Measurements from ENCODE around the gene STAT5B. TPM values are rescaled to one million over a fixed set of nuclear protein-coding genes. Genes with fewer than 3 reads are reported as not detected.

STAT5B gene
- total and polyA plus RNA-seq, 2 of the 8 experiments (the other 6 are each of a cell fraction or from before 2014, with no cell fraction given) = 35.3 to 52.6 TPM

GRCh38 chr17:42183741-42184711, 92.2 kb downstream of the STAT5B start (continued):
- TF ChIP-seq FOSL1 (IDR thresholded peaks at IDR 0.05; ENCODE audit: insufficient read depth, low read depth, low read length) (no peak), ATF2 (IDR thresholded peaks at IDR 0.05; ENCODE audit: low read length) (0 out of 2 replicates have a peak, but pooled peaks have one; percentile 18), SAP30 (IDR thresholded peaks at IDR 0.05; ENCODE audit: insufficient read depth, insufficient replicate concordance, low read length) (no peak), NANOG (IDR thresholded peaks at IDR 0.05; ENCODE audit: insufficient read depth, low read depth, low read length, poor library complexity, severe bottlenecking) (peak; percentile 57), ATF3 (IDR thresholded peaks at IDR 0.05; ENCODE audit: insufficient read depth, low read depth, low read length) (no peak), JUN (IDR thresholded peaks at IDR 0.05; ENCODE audit: low read depth, low read length) (no peak), CTCF (IDR thresholded peaks at IDR 0.05; ENCODE audit: control extremely low read depth in 1 of 3, insufficient read depth in 1 of 3, low read depth in 1 of 3, low read length in 3 of 3) (peak; percentile 88 to 95 (median 91)), EGR1 (IDR thresholded peaks at IDR 0.05; ENCODE audit: borderline replicate concordance, low read depth, low read length) (no peak), KDM1A (IDR thresholded peaks at IDR 0.05; ENCODE audit: borderline replicate concordance, low read length) (no peak), RNF2 (IDR thresholded peaks at IDR 0.05; ENCODE audit: borderline replicate concordance, low read depth, low read length, missing control alignments, poor library complexity, severe bottlenecking) (peak; percentile 52), SRF (IDR thresholded peaks at IDR 0.05; ENCODE audit: low read depth, low read length) (no peak), SIX5 (IDR thresholded peaks at IDR 0.05; ENCODE audit: low read depth, low read length) (no peak), TBP (IDR thresholded peaks at IDR 0.05; ENCODE audit: low read depth, low read length) (peak; percentile 25; the same call in 1 of the 2 replicates), TCF12 (IDR thresholded peaks at IDR 0.05; ENCODE audit: low read depth, low read length) (no peak), NRF1 (IDR thresholded peaks at IDR 0.05; ENCODE audit: low read depth, low read length) (peak; percentile 85), JUND (IDR thresholded peaks at IDR 0.05; ENCODE audit: low read length) (no peak)

Measured in H1 (cell line).